PC-3 (cell line): ENCODE measurements around the gene ADGRV1. TPM values are rescaled to one million over a fixed set of nuclear protein-coding genes. Genes with fewer than 3 reads are reported as not detected.

Source experiments
- ATAC-seq: fragments of 200-7000 bp; cut with Tn5 transposase; 2 replicates; pipeline ENCODE4 v1.9.1; 2020; ENCODE audit warnings: mild to moderate bottlenecking, moderate library complexity
- BruUV-seq: library from RNA; stranded (reverse); fragments of 400-500 nt; replicated peaks from 2 replicates; lab custom pipeline; 2021; lab: Mats Ljungman, UMichigan
- CTCF ChIA-PET: fragments of 300-600 bp; sonication (Branson Sonifier 250); formaldehyde crosslinking; loops from one replicate; lab custom pipeline; 2022; ENCODE audit warnings: antibody characterized with exemption; lab: Charles Lee
- POLR2A ChIA-PET: fragments of 300-600 bp; sonication (Branson Sonifier 250); formaldehyde crosslinking; loops from one replicate; lab custom pipeline; 2022; ENCODE audit warnings: antibody characterized with exemption; ENCODE audit not compliant: unreplicated experiment; lab: Charles Lee
- DNase-seq: peaks from one replicate; pipeline ENCODE4 v3.0.0-alpha.2; 2015
- H2AFZ ChIP-seq: fragments of 300-600 bp; sonication (generic); 2 replicates; pipeline ENCODE4 v1.6.0; 2016; ENCODE audit warnings: antibody characterized with exemption, low read length
- H3F3A ChIP-seq: fragments of 300-600 bp; sonication (generic); one replicate; pipeline ENCODE4 v1.6.0; 2017; ENCODE audit warnings: antibody characterized with exemption, low read length, control low read depth, mild to moderate bottlenecking; ENCODE audit not compliant: unreplicated experiment
- H3K27ac ChIP-seq: fragments of 300-600 bp; sonication (generic); 2 replicates; pipeline ENCODE4 v1.5.1; 2016; ENCODE audit warnings: mild to moderate bottlenecking, low read length
- H3K27me3 ChIP-seq: fragments of 300-600 bp; sonication (generic); 2 replicates; pipeline ENCODE4 v1.6.1; 2016; ENCODE audit warnings: low read length, mixed read lengths
- H3K36me3 ChIP-seq: fragments of 300-600 bp; sonication (generic); 2 replicates; pipeline ENCODE4 v1.6.1; 2016; ENCODE audit warnings: low read depth, mixed run types, low read length, mixed read lengths
- H3K4me1 ChIP-seq: fragments of 300-600 bp; sonication (generic); 2 replicates; pipeline ENCODE4 v1.5.1; 2016; ENCODE audit warnings: low read length; ENCODE audit not compliant: insufficient read depth
- H3K4me2 ChIP-seq: fragments of 300-600 bp; sonication (generic); 2 replicates; pipeline ENCODE4 v1.6.0; 2016; ENCODE audit warnings: low read length
- H3K4me3 ChIP-seq: fragments of 300-600 bp; sonication (generic); 2 replicates; pipeline ENCODE4 v1.5.1; 2016; ENCODE audit warnings: mild to moderate bottlenecking, low read length, mixed read lengths
- H3K79me2 ChIP-seq: fragments of 300-600 bp; sonication (generic); 2 replicates; pipeline ENCODE4 v1.6.1; 2017; ENCODE audit warnings: low read length, mixed read lengths
- H3K9ac ChIP-seq: fragments of 300-600 bp; sonication (generic); 2 replicates; pipeline ENCODE4 v1.6.0; 2016; ENCODE audit warnings: mild to moderate bottlenecking, low read length
- H3K9me2 ChIP-seq: fragments of 300-600 bp; sonication (generic); replicated peaks from 2 replicates; pipeline ENCODE4 v1.6.1; 2016; ENCODE audit warnings: mixed run types, low read length, mixed read lengths
- H3K9me3 ChIP-seq: fragments of 300-600 bp; sonication (generic); 2 replicates; pipeline ENCODE4 v1.6.1; 2016; ENCODE audit warnings: low read length, mixed read lengths
- H4K20me1 ChIP-seq: fragments of 300-600 bp; sonication (generic); 2 replicates; pipeline ENCODE4 v1.6.1; 2016; ENCODE audit warnings: low read length, mixed read lengths
- CTCF ChIP-seq: fragments of 300-600 bp; sonication (generic); conservative IDR thresholded peaks from 2 replicates; pipeline ENCODE4 v1.5.1; 2017; ENCODE audit warnings: antibody characterized with exemption, low read depth, mild to moderate bottlenecking, low read length
- EZH2 ChIP-seq: fragments of 300-600 bp; sonication (generic); IDR thresholded peaks from one replicate; pipeline ENCODE4 v1.6.1; 2017; ENCODE audit warnings: antibody characterized with exemption, mild to moderate bottlenecking, low read length; ENCODE audit not compliant: unreplicated experiment
- EZH2phosphoT487 ChIP-seq: fragments of 300-600 bp; sonication (generic); IDR thresholded peaks from 2 replicates; pipeline ENCODE4 v1.6.1; 2018; ENCODE audit warnings: mild to moderate bottlenecking, antibody characterized with exemption, low read length, borderline replicate concordance
- intact Hi-C: fragments of 100-400 bp; cut with micrococcal nuclease; formaldehyde crosslinking; loops from 2 replicates; pipeline ENCODE4 v1.9.0; 2023
- total RNA-seq: library from RNA; depleted of rRNA; stranded (reverse); fragments of >200 nt; gene quantifications from 2 replicates; pipeline ENCODE4 v1.2.3, GENCODE V29; 2014

ADGRV1 gene
- total RNA-seq, 1 experiment from 2014 or later: 22.7 TPM

- no peak overlapping the region for H3K4me3 ChIP-seq
- no peaks in the 10 kb centered on the region for H3F3A ChIP-seq
- H3K9me3 ChIP-seq: no peaks in the 10 kb centered on the region
- TF ChIP-seq EZH2 (no peak), EZH2phosphoT487 (no peak), CTCF (no peak)
- ChIA-PET POLR2A (no interaction called here), CTCF (no interaction called here)
- no TSS peak for BruUV-seq
- H2AFZ ChIP-seq: no peak overlapping the region
- no peak for ATAC-seq
- no peaks in the 10 kb centered on the region for H4K20me1 ChIP-seq
- H3K27ac ChIP-seq: no peak overlapping the region
- no peaks in the 10 kb centered on the region for H3K9me2 ChIP-seq
- no peak overlapping the region for H3K9ac ChIP-seq
- no peaks in the 10 kb centered on the region for H3K27me3 ChIP-seq
- H3K4me2 ChIP-seq: no peak overlapping the region
- H3K36me3 ChIP-seq: no peaks in the 10 kb centered on the region
- H3K79me2 ChIP-seq: no peaks in the 10 kb centered on the region
- intact Hi-C loops: no loop called here
- H3K4me1 ChIP-seq: no peaks in the 10 kb centered on the region
- no peak for DNase-seq
Measured at GRCh38 chr5:91182763-91183162, 624.2 kb downstream of the ADGRV1 start.

DNA sequence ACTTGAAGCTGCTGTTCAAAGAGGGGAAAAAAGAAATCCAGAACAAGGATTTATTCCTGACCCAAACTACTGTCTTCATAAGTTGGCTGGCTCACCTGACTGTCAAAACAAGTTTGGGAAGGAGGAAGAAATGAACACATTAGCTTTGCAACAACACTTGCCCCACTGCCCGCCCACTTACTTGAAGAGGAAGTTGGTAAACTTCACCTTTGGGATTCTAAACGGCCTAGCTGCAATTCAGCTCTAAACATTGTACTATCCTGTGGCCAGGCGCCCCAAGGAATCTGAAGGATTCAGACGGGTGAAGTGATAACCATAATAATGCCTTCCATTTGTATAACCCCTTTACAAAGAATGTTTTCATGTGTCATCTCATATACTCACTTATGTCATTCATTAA is 625.1 kb downstream of the ADGRV1 start:
- intact Hi-C loops: no loop called here
- BruUV-seq: no TSS peak
- H2AFZ ChIP-seq: no peak overlapping the region

GRCh38 chr5:91186101-91186500 is 627.5 kb downstream of the ADGRV1 start:
- no peaks in the 10 kb centered on the region for H4K20me1 ChIP-seq
- H3K27ac ChIP-seq: no peak overlapping the region
- DNase-seq (no peak), ATAC-seq (no peak)
- no TSS peak for BruUV-seq
- H3K9me2 ChIP-seq: no peaks in the 10 kb centered on the region
- H3K27me3 ChIP-seq: no peaks in the 10 kb centered on the region
- H3K9ac ChIP-seq: no peak overlapping the region
- H3K4me1 ChIP-seq: peaks cover 14% of the 10 kb centered on the region; the same call in 1 of the 2 replicates
- CTCF ChIA-PET: no interaction called here
- intact Hi-C loops: no loop called here
- H3K4me3 ChIP-seq: no peak overlapping the region
- TF ChIP-seq CTCF (no peak), EZH2 (no peak), EZH2phosphoT487 (no peak)
- no peaks in the 10 kb centered on the region for H3K9me3 ChIP-seq
- H2AFZ ChIP-seq: no peak overlapping the region
- no peaks in the 10 kb centered on the region for H3K79me2 ChIP-seq
- POLR2A ChIA-PET: no interaction called here
- H3F3A ChIP-seq: no peaks in the 10 kb centered on the region
- no peaks in the 10 kb centered on the region for H3K36me3 ChIP-seq
- no peak overlapping the region for H3K4me2 ChIP-seq

More for the DNA sequence above, 625.1 kb downstream of the ADGRV1 start:
- Histone ChIP-seq H3K9ac (no peak overlapping the region), H3K9me2 (no peaks in the 10 kb centered on the region), H3K9me3 (no peaks in the 10 kb centered on the region), H3K27me3 (no peaks in the 10 kb centered on the region), H4K20me1 (no peaks in the 10 kb centered on the region), H3K36me3 (no peaks in the 10 kb centered on the region), H3K4me3 (no peak overlapping the region), H3K4me1 (0 out of 2 replicates have a peak, but pooled peaks cover 2% of the 10 kb centered on the region), H3K27ac (no peak overlapping the region), H3K79me2 (no peaks in the 10 kb centered on the region), H3K4me2 (no peak overlapping the region), H3F3A (no peaks in the 10 kb centered on the region)
- ATAC-seq: no peak
- no peak for TF ChIP-seq EZH2
- no peak for DNase-seq
- CTCF ChIA-PET: no interaction called here
- POLR2A ChIA-PET: no interaction called here
